ENCODE data around the gene SCRN1.
A peak's percentile ranks its signal among the peaks of the same experiment; 100 is the strongest.

Gene SCRN1

DNA sequence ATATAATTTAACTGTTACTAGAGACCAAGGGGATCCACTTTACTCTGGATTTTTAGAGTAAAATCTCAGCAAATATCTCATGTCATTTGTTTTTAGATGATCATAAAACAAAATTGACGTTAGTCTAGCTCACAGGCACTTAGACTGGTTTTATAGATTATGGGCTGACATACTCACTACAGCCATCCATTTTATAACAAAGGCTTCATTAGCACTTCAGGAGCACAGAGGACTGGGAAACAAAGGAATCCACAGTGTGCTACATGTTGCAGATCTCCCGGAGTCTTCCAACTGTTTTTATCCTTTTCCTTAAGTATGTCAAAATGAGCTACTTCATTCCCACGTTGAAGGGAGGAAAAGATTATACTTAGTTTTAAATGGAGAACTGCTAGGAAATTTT is 15.9 kb upstream of the SCRN1 start:
- no peak for DNase-seq (ENCODE audit: low read depth in 2 of 2)

DNA sequence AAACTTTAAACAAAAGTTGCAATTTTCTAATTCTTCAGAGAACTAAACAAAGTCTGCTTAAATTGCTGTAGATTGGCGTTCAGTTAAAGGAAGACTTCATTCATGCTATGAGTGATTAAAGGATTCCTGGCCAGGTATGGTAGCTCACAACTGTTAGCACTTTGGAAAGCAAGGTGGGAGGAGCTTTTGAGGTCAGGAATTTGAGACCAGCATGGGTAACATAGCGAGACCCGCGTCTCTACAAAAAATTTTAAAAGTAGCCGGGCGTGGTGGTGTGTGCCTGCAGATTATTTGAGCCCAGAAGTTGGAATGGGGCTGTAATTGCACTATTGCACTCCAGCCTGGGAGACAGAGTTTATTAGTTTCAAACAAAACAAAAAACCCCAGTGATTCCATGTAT is 13.5 kb upstream of the SCRN1 start:
- no peak for DNase-seq (ENCODE audit: low read depth in 2 of 2)

DNA sequence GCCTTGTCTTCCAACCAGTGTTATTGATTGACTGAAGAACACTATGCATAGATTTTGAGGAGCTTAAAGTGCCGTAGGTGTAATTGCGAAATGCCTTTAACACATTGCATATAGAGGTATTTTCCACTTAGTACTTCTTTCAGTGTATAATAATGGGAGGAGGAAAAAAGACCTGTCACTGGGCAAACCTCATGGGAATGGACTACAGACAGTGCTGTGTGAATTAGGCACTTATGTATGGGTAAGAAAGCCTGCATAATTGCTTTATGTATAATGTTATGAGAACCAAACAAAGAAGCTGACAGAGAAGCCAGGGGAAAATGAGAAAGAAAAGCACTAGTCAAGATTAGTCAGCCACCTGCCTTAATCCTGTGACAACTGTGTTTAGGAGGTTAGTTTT is 12.4 kb upstream of the SCRN1 start:
- DNase-seq (ENCODE audit: low read depth in 2 of 2) = no peak

DNA sequence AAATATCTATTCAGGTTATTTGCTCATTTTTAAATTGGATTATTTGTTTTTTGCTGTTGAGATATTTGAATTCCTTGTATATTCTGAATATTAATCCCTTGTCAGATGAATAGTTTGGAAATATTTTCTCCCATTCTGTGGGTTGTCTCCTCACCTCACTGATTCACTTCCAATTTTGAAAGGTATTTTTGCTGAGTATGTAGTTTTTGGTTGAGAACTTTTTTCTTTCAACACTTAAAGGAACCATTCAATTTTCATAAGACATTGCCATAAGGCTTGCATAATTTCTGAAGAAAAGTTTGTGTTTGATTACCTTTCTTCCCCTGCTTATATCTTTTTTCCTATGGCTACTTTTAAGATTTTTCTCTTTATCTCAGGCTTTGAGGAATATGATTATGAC is 8.9 kb upstream of the SCRN1 start:
- no peak for DNase-seq (ENCODE audit: low read depth in 2 of 2)

DNA sequence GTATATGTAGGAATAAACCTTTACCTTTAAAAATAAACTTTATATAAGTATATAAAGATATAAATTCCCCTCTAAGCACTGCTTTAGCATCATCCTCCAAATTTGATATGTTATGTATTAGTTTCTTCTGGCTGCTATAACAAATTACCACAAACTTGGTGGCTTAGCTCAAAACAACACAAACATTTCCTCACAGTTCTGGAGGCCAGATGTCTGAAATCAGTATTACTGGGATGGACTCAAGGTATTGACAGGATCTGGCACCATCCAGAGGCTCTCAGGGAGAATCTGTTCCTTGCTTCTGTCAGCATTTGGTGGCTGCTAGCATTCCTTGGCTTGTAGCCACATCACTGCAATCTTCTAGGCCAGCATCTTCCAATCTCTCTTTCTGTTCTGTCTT is 6.7 kb upstream of the SCRN1 start:
- no peak for DNase-seq (ENCODE audit: low read depth in 2 of 2)

DNA sequence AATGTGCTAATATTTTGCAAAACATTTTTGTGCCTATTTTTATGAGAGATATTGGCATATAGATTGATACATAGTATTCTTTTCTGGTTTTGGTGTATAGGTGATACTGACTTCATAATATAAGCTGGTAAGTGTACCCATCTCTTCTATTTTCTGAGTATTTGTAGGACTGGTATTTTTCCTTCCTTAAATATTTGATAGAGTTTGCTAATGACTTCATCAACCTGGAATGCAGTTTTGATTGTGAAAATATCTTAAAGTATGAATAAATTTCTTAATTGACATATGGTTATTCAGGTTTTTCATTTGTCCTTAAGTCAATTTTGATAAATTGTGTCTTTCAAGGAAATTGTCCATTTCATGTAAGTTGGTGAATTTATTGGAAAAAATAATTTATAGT is 6.1 kb upstream of the SCRN1 start:
- DNase-seq (ENCODE audit: low read depth in 2 of 2) = no peak

DNA sequence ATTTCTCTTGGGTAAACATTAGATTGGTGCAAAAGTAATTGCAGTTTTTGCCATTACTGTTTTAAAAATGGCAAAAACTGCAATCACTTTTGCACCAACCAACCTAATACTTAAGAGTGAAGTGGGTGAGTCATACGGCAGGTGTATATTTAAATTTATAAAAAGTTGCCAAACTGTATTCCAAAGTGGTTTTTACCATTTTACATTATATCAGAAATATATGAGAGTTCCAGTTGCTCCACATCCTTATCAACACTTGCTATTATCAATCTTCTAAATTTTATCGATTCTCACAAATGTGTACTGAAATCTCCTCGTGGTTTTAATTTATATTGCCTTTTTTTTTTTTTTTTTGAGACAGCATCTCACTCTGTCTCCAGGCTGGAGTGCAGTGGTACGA is 3.5 kb upstream of the SCRN1 start:
- no peak for DNase-seq (ENCODE audit: low read depth in 2 of 2)

DNA sequence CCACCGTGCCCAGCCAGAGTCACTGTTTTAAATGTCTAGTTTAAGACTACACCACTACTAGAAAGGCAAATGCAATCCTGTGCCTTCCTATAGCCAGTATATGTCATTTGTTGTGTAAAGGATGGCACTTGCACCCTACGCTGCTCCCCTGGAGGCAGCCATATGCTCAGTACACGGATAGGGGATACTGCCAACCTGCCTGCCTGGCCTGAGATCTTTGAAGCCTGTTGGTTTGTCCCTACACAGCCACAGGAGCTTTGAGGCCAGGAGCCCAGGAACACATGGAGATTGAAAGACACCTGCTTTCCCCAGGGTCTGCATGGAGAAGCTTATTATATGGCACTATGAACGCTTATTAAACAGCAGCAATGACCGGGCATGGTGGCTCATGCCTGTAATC is 2.3 kb upstream of the SCRN1 start:
- DNase-seq (ENCODE audit: low read depth in 2 of 2) = no peak

DNA sequence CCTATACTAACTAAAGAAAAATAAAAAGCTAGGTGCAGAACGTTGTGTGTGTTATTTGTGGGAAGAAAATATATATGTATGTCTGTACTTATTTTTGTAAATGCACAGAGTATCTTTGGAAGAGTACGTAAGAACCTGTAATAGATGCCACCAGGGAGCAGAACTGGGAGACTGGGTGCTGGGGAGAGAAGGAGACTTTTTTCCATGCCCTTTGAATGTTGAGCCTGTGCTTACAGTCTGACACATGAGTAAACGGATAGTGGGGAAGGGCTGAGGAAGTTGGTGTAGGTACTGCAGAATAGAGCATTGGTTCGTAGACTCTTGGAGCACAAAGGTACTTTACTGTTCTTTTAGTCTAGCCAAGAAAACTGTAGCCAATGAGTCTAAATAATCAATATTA is 1.3 kb upstream of the SCRN1 start:
- no peak for DNase-seq (ENCODE audit: low read depth in 2 of 2)

DNA sequence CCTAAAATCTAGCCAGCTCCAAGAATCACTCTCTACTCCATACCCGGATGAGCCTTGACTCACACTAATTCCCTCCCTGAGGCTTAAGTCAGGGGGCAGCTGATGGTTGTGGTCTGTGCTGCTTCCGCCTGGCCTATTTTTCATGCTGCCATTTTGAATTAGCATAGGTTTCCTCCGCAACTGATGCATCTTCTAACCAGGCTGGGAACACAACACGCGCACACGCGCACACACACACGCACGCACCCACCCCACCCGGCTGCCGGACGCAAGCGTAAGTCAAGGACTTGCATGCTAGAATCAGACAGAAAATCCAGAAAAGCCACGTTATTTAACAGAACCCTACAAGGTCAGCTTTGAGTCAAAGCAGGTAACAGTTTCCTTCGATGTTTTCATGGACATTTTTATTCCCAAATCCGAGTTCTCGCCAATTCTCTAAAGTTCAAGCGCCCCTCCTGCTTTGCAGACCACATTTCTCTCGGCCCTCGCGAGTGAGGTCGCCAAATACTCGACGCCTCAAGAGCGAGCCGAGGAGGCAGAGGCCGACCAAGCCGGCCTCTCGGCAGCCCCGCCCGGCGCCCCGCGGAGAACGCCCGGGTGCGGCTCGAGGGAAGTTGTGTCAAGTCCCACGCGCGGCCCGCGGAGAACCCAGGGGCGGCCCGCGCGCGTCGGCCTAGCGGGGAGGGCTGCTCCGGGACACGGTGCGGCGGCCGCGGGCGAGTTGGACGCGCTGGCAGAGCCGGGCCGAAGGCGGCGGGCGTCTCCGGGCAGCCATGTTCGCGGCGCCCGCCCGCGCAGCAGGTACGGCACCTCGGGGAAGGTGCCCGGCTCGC is 961 bp downstream of the SCRN1 start:
- peak in 1 of 2 donors; percentile 4 for DNase-seq (ENCODE audit: low read depth in 2 of 2)

DNA sequence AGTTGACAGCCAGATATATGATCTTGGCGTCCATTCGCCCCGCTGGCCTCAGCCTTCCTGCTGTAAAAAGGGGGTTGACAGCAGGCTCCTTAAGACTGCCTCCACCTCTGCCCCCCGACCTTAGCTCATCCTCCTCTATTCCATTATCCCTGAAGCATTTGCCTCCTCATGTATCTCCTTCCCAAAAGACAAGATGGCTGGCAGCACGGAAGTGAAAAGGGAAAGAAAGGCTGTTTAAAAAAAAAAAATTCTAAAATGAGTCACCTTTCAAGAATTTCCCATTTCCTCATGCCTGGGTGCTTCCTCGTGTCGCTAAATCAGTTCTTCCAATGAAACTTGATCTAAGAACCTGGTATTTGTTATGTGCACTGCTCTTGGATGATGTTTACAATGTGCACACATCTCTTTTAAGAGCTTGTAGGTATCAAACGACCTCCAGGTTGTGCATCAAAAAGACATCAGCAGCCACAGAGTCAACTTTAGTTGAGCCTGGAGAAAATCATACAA is 1.7 kb downstream of the SCRN1 start:
- no peak for DNase-seq (ENCODE audit: low read depth in 2 of 2)

DNA sequence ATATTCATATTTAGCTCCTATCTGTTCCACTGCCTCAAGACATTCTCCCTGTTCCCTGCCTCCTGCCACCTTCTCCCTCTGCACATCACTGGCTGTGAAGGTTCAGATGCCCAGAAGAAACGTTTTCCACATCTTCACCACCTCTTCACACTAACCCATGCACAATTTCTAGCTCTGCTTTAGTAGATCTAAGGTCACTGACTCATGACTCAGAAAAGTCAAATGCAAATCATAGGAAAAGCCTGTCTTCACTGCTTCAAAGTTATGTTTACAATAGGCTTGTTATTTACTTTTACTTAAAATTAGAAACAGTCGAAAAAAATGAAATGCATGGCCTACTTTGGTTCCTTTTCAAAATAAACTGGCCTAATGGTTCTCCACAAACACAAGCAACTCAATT is 2.5 kb downstream of the SCRN1 start:
- no peak for DNase-seq (ENCODE audit: low read depth in 2 of 2)

DNA sequence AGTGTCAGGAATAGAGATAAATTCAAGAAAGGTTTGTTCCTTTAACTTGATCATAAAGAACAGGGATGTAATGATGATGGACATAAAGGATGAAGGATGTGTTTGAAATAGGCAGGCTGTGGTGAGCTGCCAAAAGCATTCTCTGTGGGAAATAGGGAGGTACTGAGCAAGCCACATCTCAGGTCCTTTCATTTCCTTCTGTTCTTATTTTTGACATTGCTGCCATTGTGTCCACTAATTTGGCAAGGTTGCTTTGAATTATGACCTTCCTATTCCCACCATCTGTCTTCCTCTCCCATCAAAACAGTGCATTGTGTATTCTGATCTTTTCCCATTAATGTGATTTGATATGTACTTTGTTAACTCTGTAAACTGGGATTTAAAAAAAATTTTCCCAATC is 9.4 kb downstream of the SCRN1 start:
- no peak for DNase-seq (ENCODE audit: low read depth in 2 of 2)

DNA sequence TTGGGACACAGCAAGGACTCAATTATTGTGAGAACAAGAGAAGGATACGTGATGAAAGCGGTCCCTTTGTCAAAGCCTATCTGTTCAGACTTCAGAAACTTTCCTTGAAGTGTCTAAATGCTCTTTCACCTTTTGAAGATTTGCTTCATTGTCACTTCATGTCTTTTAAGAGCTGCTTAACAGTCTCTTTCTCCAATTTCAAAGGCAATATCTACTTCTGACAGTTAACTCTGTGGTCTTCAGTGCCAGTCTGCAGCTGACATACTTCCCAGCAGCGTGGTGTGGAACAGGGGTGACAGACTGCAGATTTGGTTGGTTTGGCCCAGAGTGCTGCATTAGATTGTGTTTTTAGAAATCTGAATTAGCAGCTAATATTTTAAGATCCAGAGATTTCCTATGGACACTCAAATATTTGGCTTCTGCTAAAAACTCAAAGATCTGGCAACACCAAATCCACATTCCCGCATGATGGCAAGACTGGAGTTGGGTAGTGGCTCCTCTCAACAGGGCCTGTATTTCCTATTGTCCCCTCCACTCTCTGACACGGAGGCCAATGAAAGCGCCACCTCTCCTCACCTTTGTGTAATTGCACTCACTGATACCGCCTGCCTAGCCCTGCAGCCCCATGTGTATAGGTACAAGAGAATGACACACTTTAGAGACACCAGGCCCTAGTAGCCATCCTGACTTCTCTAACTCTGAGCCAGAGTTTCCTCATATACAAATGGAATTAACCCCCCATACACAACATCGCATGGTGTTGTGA is 11.5 kb downstream of the SCRN1 start:
- DNase-seq (ENCODE audit: low read depth in 2 of 2) = no peak

DNA sequence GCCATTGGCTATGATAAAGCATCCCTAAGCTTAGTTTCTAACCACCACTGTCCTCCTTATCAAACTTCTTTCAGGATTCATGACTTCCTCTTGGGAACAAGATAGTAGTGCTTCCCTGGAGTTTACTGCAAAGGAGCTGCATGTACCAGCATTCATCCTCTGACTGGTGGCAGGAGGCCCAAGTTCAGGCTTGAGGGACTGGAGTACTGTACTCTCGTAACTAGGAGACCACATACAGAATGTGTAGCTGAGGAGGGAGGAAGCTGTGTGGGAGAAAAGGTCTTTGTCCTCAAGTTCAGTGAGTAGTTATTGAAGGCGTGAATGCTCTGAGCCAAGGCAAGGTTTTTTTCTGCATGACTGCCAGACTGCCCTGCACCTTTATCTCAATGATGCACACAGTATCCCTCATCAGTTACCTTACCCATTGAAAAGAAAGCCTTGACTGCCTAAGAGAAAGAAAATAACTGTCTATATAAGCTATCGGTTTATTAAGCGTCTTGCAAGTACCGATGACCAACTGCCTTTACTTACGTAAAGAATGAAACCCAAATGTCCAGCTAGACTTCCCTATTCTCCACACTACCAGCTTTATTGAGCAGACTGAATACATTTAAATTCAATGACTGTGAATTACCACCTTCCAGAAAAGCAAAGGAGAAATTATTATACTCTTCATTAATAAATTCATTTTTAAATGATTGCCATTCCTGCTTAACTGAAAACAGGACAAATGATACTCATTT is 12.8 kb downstream of the SCRN1 start:
- no peak for DNase-seq (ENCODE audit: low read depth in 2 of 2)

DNA sequence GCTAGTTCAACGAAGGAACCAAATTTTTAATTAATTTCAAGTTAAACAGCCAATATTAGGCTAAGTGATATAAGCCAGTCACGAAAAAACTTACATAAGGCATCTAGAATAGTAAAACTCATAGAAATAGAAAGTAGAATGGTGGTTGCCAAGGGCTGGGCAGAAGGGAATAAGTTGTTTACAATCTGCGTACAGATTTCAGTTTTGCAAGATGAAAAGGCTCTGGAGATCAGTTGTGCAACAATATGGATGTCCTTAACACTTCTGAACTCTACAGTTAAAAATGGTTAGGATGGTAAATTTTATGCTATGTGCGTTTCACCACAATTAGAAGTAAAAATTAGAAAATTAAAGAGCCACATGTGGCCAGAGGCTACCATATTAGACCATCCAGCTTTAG is 13.3 kb downstream of the SCRN1 start:
- DNase-seq (ENCODE audit: low read depth in 2 of 2) = no peak

DNA sequence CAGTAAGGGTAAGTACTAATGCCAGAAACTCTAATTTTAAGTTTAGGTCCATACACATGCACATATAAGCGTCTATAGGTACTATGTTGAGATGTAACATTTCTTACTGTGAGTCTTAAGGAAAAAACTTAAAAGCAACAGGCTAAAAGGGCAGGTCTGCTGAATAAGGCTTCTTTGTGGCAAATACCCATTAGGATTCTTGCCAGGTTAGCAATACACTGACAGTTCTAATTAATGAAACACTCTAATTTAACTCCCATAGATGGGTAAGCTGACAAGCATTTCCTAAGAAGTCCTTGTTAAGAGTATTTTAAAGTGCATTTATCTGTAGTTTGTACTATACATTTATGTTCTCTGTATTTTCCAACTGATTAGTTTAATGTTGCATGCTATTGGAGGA is 14.0 kb downstream of the SCRN1 start:
- no peak for DNase-seq (ENCODE audit: low read depth in 2 of 2)

DNA sequence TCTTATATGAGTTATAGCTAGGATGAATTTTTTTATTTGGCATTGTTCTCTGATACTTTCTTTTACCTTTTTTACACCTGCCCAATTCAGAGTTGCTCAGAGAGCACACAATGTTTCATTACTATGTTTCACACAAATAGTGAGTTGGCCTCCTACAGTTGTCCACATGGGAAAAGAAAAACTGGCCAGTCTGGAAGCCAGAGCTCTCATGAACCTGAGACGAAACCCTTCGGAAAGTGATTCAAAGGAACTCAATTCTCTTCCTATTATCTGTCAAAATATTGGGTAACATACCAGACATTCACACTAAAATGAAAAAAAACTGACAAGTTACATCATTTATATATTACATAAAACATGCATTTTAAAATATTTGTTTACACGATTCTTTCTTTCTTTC is 15.3 kb downstream of the SCRN1 start:
- no peak for DNase-seq (ENCODE audit: low read depth in 2 of 2)

DNA sequence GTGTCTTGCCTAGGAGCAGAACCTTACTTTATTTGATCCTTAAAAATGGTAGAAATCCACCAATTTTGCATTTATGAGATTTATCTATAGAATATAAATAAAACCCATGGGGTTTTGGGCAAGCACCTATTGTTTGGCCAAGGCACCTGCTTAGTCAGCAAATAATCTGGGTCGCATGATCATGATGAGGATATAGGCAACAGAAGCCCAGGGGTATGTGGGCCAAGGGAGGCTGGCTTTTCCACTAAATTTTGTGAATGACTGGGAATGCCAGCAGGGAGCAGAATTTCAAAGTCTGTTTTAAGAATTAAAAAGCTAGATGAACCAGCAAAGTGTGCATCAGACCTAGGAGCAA is 17.3 kb downstream of the SCRN1 start:
- no peak for DNase-seq (ENCODE audit: low read depth in 2 of 2)

DNA sequence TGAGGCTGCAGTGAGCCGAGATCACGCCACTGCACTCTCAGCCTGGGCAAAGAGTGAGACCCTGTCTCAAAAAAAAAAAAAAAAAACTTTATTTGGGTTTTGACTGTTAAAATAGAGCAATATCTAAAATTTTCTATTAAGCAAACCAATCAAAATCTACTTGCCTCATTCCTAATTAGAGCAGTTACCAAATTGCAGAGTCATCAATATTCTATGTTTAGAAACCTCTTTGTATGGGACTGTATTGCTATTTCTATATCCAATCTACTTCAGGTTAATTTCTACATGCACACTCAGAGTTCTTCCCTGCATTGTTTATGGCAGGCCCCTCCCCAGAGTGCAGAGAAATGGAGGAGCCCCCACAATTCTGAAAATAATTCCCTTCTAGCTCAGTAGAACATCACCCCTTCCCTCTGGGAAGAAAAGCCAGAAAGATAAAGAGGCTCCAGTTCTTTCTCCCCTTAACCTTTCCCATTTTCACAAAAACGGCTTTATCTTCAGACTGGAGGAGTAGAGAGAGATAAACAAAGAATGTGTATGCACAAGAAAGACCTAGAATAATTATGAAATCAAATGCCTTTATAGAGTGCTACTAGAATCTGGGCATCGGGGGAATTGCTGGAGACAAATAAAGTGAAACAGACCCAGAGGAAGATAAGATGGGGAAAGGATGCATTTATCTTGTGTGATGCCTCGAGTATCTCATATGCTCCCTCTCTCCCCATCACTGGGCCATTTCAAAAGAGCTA is 17.9 kb downstream of the SCRN1 start:
- no peak for DNase-seq (ENCODE audit: low read depth in 2 of 2)

DNA sequence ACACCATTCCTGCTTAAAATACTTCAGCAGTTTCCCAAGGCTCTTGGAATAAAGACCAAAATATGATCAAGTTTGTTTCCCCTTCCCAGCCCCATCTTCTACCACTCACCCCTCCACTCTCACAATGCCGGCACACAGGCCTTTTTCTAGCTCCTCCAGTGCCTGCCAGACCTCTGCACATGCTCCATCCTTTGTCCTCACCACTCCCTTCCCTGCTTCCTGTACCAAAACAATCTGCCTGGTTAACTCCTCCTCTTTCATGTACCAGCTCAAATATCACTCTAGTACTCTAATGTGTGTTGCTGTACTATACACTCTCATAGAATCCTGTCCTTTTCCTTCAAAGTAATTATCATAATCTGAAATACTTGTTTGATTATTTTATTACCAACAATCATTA is 19.4 kb downstream of the SCRN1 start:
- DNase-seq (ENCODE audit: low read depth in 2 of 2) = no peak

DNA sequence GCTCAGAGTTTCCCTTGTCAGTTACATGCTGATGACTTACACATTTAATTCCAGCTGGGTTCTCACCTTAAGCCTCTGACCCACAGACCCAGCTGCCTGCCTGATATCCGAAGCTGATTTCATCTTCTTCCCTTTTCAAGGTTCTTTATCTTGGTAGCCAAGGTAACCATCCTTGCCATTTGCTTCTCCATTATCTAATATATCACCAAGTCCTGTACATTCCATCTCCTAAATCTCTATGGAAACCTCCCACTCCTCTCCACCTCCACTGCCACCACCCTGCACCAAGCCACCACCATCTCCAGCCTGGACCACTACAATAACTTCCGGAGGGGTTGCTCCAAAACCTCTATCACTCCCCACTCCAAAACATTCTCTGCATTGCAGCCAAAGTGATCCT is 19.9 kb downstream of the SCRN1 start:
- DNase-seq (ENCODE audit: low read depth in 2 of 2) = no peak

Data from stimulated activated CD4-positive, alpha-beta T cell treated with anti-CD3 and anti-CD28 coated beads, Interleukin-4, amount 100 ng/mL, for 48 hours (primary cell).